ENCODE measurements around the gene UMODL1. TPM values are rescaled to one million over a fixed set of nuclear protein-coding genes. Genes with fewer than 3 reads are reported as not detected.

The UMODL1 gene
- total RNA-seq, 1 experiment from 2014 or later = not detected

- H3K23ac ChIP-seq (ENCODE audit: insufficient read length, low read depth, low read length) = no peak overlapping the region
- Mint-ChIP-seq H3K27me3 (ENCODE audit: low read depth) (no peaks in the 10 kb centered on the region; the same call in none of the 2 replicates), H3K9me3 (no peaks in the 10 kb centered on the region), H3K27ac (no peak overlapping the region), H3K36me3 (ENCODE audit: insufficient read depth in 1 of 3, low read depth in 3 of 3) (no peaks in the 10 kb centered on the region), H3K4me3 (no peak overlapping the region), H3K4me1 (no peaks in the 10 kb centered on the region; a peak in 1 of 4 replicates)
- H4K91ac ChIP-seq (ENCODE audit: insufficient read length, low read depth, low read length) = no peak overlapping the region
- no peak for TF ChIP-seq CTCF (conservative IDR thresholded peaks at IDR 0.05)
- no peak overlapping the region for H3K9ac ChIP-seq (ENCODE audit: extremely low read depth, insufficient read length, low read length)
- no peak for DNase-seq
- no peak overlapping the region for H2BK120ac ChIP-seq (ENCODE audit: low read depth, low read length, poor library complexity, severe bottlenecking)
- no peak overlapping the region for H2BK5ac ChIP-seq (ENCODE audit: insufficient read length, low read length)
- no CpG with 5 or more reads among the region's 17 CpGs for WGBS (ENCODE audit: extremely low coverage, insufficient read length, low lambda C conversion rate)
- no peaks in the 10 kb centered on the region for H3K27me3 ChIP-seq (ENCODE audit: insufficient read depth, low read length)
- H3K9me3 ChIP-seq (ENCODE audit: control insufficient read depth, low read depth, low read length) = no peaks in the 10 kb centered on the region
- H3K23me2 ChIP-seq (ENCODE audit: insufficient read length, low read depth, low read length, poor library complexity, severe bottlenecking) = no peaks in the 10 kb centered on the region
- no peak overlapping the region for H2BK20ac ChIP-seq (ENCODE audit: low read depth, low read length, poor library complexity, severe bottlenecking)
- no peaks in the 10 kb centered on the region for H3K4me1 ChIP-seq (ENCODE audit: insufficient read depth, low read length)
- H3K18ac ChIP-seq (ENCODE audit: insufficient read length, low read depth, low read length) = no peak overlapping the region
- H3K14ac ChIP-seq (ENCODE audit: insufficient read depth, low read length) = no peak overlapping the region
- H2BK15ac ChIP-seq (ENCODE audit: low read depth, low read length) = no peak overlapping the region
- H4K20me1 ChIP-seq (ENCODE audit: control insufficient read depth, insufficient read depth, insufficient read length) = no peaks in the 10 kb centered on the region
- H3T11ph ChIP-seq (ENCODE audit: low read length) = no peak overlapping the region
- no peak overlapping the region for H2AK5ac ChIP-seq (ENCODE audit: insufficient read length, low read length)
- no peak overlapping the region for H3K27ac ChIP-seq (ENCODE audit: insufficient read length, low read depth, low read length)
- no peak overlapping the region for H3K4ac ChIP-seq (ENCODE audit: low read depth, low read length)
- H3K4me2 ChIP-seq (ENCODE audit: insufficient read depth, insufficient read length, low read length) = no peak overlapping the region
- H3K79me1 ChIP-seq (ENCODE audit: insufficient read depth, low read depth, low read length, poor library complexity, severe bottlenecking) = no peaks in the 10 kb centered on the region
- no peak overlapping the region for H4K8ac ChIP-seq (replicated peaks; ENCODE audit: insufficient read length, low read depth, low read length)
- no peak overlapping the region for H3K56ac ChIP-seq (ENCODE audit: insufficient read length, low read depth, low read length)
- H3K79me2 ChIP-seq (ENCODE audit: insufficient read depth, low read length) = no peaks in the 10 kb centered on the region
- H2BK12ac ChIP-seq (ENCODE audit: insufficient read length, low read depth, low read length) = no peak overlapping the region
- H2AFZ ChIP-seq (ENCODE audit: low read length) = no peak overlapping the region
- no peak overlapping the region for H4K5ac ChIP-seq (ENCODE audit: insufficient read length, low read depth, low read length)
Observed at GRCh38 chr21:42154237-42155044, 83.3 kb downstream of the UMODL1 start.
